Measurements from ENCODE around the gene FAT1. TPM values are rescaled to one million over a fixed set of nuclear protein-coding genes. Genes with fewer than 3 reads are reported as not detected.

Gene FAT1
- total and polyA plus RNA-seq, 2 donors (not counting 3 experiments of a cell fraction or from before 2014, with no cell fraction given) = 9.2 to 9.8 TPM

- no peak for FAIRE-seq
- H3K36me3 ChIP-seq (ENCODE audit: control insufficient read depth in 2 of 2, extremely low read depth in 1 of 2, insufficient read depth in 2 of 2, low read length in 2 of 2) = no peaks in the 10 kb centered on the region
- TF ChIP-seq JUN (IDR thresholded peaks at IDR 0.05; ENCODE audit: borderline replicate concordance, insufficient read depth, insufficient read length, low read depth) = no peak
- TF ChIP-seq POLR2AphosphoS5 (IDR thresholded peaks at IDR 0.05; ENCODE audit: insufficient read depth, low read depth, low read length) = no peak
- TF ChIP-seq POLR2A (IDR thresholded peaks at IDR 0.05; ENCODE audit: low read depth, low read length) = no peak
- TF ChIP-seq MAX (IDR thresholded peaks at IDR 0.05; ENCODE audit: insufficient read depth, insufficient read length) = no peak
- TF ChIP-seq CTCF (IDR thresholded peaks at IDR 0.05; ENCODE audit: extremely low read depth in 1 of 2, insufficient read depth in 1 of 2, low read depth in 1 of 2, low read length in 2 of 2) = no peak
- no peak for TF ChIP-seq MYC (IDR thresholded peaks at IDR 0.05; ENCODE audit: low read depth, low read length)
- TF ChIP-seq GATA2 (IDR thresholded peaks at IDR 0.05; ENCODE audit: insufficient read depth, insufficient read length, low read depth, low read length) = no peak
- TF ChIP-seq FOS (IDR thresholded peaks at IDR 0.05; ENCODE audit: borderline replicate concordance, insufficient read depth, low read length) = no peak
- TF ChIP-seq EZH2 (IDR thresholded peaks at IDR 0.05; ENCODE audit: borderline replicate concordance, low read depth, low read length, severe bottlenecking) = no peak
- ChIA-PET CTCF (no interaction called here), POLR2A (no interaction called here)
- dilution Hi-C loops (cut with MboI; ENCODE audit: extremely low pct_ligation_motif_present, low sequenced_read_pairs) (no loop called here), intact Hi-C loops (cut with micrococcal nuclease) (no loop called here)
- no peaks in the 10 kb centered on the region for H3K4me1 ChIP-seq (ENCODE audit: control insufficient read depth, extremely low read depth, insufficient read depth, low read length)
- no peak overlapping the region for H2AFZ ChIP-seq (ENCODE audit: low read depth, low read length)
- no peak overlapping the region for H3K9ac ChIP-seq (replicated peaks; ENCODE audit: extremely low read depth, insufficient read depth, low read length)
- no peaks in the 10 kb centered on the region for H3K27me3 ChIP-seq (ENCODE audit: control insufficient read depth in 2 of 2, insufficient read depth in 2 of 2, low read length in 2 of 2)
- H3K4me2 ChIP-seq (ENCODE audit: insufficient read depth, low read length) = no peak overlapping the region
- no peak overlapping the region for H3K27ac ChIP-seq (ENCODE audit: insufficient read depth, low read depth, low read length)
- BruUV-seq (replicated peaks) = no TSS peak
- H3K9me1 ChIP-seq (replicated peaks; ENCODE audit: control insufficient read depth, extremely low read depth, insufficient read depth, low read length) = no peaks in the 10 kb centered on the region
- H3K4me3 ChIP-seq (replicated peaks in 1 of 3; ENCODE audit: insufficient read depth in 1 of 3, low read depth in 1 of 3, low read length in 3 of 3) = no peak overlapping the region
- H3K9me3 ChIP-seq (replicated peaks; ENCODE audit: control insufficient read depth, insufficient read depth, low read length) = no peaks in the 10 kb centered on the region
- no peaks in the 10 kb centered on the region for H4K20me1 ChIP-seq (replicated peaks; ENCODE audit: control insufficient read depth, extremely low read depth, insufficient read depth, low read length)
- DNase-seq (ENCODE audit: low read depth, low spot score) = no peak
- no peaks in the 10 kb centered on the region for H3K79me2 ChIP-seq (ENCODE audit: control insufficient read depth, insufficient read depth, low read length)
These were observed 36.4 kb downstream of the FAT1 start for GRCh38 chr4:186687265-186687664.
